ENCODE measurements around the gene DPAGT1.

DPAGT1 gene

GRCh38 chr11:119130662-119131061, 29.0 kb upstream of the DPAGT1 start:
- Histone ChIP-seq H3K27me3 (no peaks in the 10 kb centered on the region), H3K9ac (no peak overlapping the region), H3K27ac (no peak overlapping the region), H3K4me2 (no peak overlapping the region), H3K4me3 (no peak overlapping the region), H3K36me3 (peaks cover 86% of the 10 kb centered on the region), H4K20me1 (no peaks in the 10 kb centered on the region), H3K4me1 (peaks cover 12% of the 10 kb centered on the region), H3K9me3 (no peaks in the 10 kb centered on the region)
- no peak for TF ChIP-seq Cebpa-rat (IDR thresholded peaks at IDR 0.05)

DNA sequence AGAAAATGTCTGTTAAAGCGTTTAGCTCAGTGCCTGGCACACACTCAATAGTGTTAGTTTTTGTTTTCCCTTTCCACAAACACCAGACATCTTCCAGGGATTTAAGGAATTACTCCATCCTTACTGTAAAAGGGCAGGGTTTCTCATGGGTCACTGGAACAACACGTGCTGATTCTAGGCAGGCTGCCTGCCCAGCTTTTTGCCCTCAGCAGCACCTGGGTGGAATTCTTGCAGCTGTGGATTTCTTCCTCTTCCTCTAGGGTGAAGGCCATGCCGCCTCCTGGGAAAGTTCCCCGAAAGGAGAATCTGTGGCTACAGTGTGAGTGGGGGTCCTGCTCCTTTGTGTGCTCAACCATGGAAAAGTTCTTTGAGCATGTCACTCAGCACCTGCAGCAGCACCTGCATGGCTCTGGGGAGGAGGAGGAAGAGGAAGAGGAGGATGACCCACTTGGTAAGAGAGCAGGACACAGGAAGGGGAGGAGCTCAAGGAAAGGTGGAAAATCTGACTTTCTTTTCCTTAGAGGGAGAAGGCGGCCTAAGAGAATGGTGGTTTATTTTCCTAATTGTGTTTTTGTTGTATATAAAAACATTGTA, 25.1 kb upstream of the DPAGT1 start:
- peaks cover 70% of the 10 kb centered on the region for H3K36me3 ChIP-seq
- H3K4me3 ChIP-seq, result no peak overlapping the region
- H3K4me1 ChIP-seq, result peaks cover 26% of the 10 kb centered on the region
- H3K9me3 ChIP-seq, result no peaks in the 10 kb centered on the region
- peaks cover 16% of the 10 kb centered on the region for H4K20me1 ChIP-seq
- no peak overlapping the region for H3K27ac ChIP-seq
- no peaks in the 10 kb centered on the region for H3K27me3 ChIP-seq
- H3K9ac ChIP-seq, result no peak overlapping the region
- no peak for TF ChIP-seq Cebpa-rat (IDR thresholded peaks at IDR 0.05)
- peak overlapping the region; percentile 64 for H3K4me2 ChIP-seq

- no peak overlapping the region for H3K4me3 ChIP-seq
- no peak overlapping the region for H3K4me2 ChIP-seq
- no peak overlapping the region for H3K27ac ChIP-seq
- peaks cover 18% of the 10 kb centered on the region for H4K20me1 ChIP-seq
- TF ChIP-seq Cebpa-rat (IDR thresholded peaks at IDR 0.05), result no peak
- no peak overlapping the region for H3K9ac ChIP-seq
- H3K9me3 ChIP-seq, result no peaks in the 10 kb centered on the region
- peaks cover 60% of the 10 kb centered on the region for H3K36me3 ChIP-seq
- H3K4me1 ChIP-seq, result peaks cover 28% of the 10 kb centered on the region
- H3K27me3 ChIP-seq, result no peaks in the 10 kb centered on the region
Observed at GRCh38 chr11:119125821-119126220, 24.2 kb upstream of the DPAGT1 start.

GRCh38 chr11:119121811-119122124, 20.1 kb upstream of the DPAGT1 start:
- Histone ChIP-seq H3K4me2 (peak overlapping the region; percentile 98), H3K4me3 (peak overlapping the region; percentile 96), H3K4me1 (peaks cover 27% of the 10 kb centered on the region), H3K27ac (peak overlapping the region; percentile 75), H3K36me3 (peaks cover 39% of the 10 kb centered on the region), H3K9me3 (no peaks in the 10 kb centered on the region), H3K9ac (peak overlapping the region; percentile 91), H3K27me3 (no peaks in the 10 kb centered on the region), H4K20me1 (peaks cover 18% of the 10 kb centered on the region)
- TF ChIP-seq Cebpa-rat (IDR thresholded peaks at IDR 0.05), result no peak

DNA sequence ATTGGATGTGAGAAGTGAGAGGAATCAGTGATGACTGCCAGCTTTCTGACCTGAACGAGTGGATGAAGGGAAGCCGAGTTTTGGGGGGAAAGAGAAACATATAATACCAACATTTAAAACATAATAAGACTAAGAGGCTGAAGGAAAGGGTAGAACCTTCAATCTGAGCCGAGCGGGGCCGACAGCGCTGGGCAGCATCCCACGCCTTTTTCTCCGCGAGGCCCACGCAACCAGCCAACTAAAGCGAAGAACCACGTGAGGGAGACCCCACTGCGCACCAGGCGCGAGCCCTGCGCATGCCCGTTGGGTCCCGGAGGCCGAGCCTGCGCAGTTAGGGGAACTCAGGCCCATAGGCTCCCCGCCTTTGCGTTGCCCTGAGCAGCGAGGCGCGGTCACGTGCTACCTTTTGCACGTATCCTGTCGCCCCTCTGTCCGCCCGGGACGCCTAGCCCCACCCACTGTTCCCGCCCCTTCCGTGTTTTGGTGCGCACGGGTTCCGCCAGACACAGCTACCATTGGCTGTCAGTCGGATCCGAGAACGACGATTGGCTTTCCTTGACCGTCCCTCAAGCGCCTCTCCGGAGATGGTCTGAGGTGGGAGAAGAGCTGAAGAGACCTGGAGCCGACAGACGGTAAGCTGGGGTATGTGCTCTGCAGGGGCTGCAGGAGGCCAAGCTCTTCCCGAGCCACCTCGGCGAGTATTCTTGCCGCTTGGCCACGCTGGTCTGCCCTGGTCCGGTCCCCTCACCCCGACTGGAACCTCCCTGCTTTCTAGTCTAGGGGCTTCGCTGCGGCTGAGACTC, 19.6 kb upstream of the DPAGT1 start, which contains the start of gene HINFP:
TSS of gene HINFP (plus strand) at position 573 of the 803 bp plus-strand sequence. CDS start 5,365 bp downstream, outside the sequence.
- H3K9me3 ChIP-seq, result no peaks in the 10 kb centered on the region
- H3K4me3 ChIP-seq, result peak within 1 kb of the TSS; percentile 96
- peak within 1 kb of the TSS; percentile 75 for H3K27ac ChIP-seq
- H3K4me2 ChIP-seq, result peak within 1 kb of the TSS; percentile 98
- H3K27me3 ChIP-seq, result no peaks in the 10 kb centered on the region
- no peak for TF ChIP-seq Cebpa-rat (IDR thresholded peaks at IDR 0.05)
- H4K20me1 ChIP-seq, result peaks cover 18% of the 10 kb centered on the region
- peaks cover 45% of the 10 kb centered on the region for H3K36me3 ChIP-seq
- peak within 1 kb of the TSS; percentile 91 for H3K9ac ChIP-seq
- H3K4me1 ChIP-seq, result peaks cover 22% of the 10 kb centered on the region

- peak overlapping the region; percentile 75 for H3K27ac ChIP-seq
Observed at GRCh38 chr11:119120639-119121007, 19.0 kb upstream of the DPAGT1 start.

GRCh38 chr11:119118946-119119345, 17.3 kb upstream of the DPAGT1 start:
- peaks cover 46% of the 10 kb centered on the region for H3K36me3 ChIP-seq
- no peak overlapping the region for H3K9ac ChIP-seq
- no peak for TF ChIP-seq Cebpa-rat (IDR thresholded peaks at IDR 0.05)
- H3K4me3 ChIP-seq, result no peak overlapping the region
- no peak overlapping the region for H3K4me2 ChIP-seq
- H3K27me3 ChIP-seq, result no peaks in the 10 kb centered on the region
- H3K27ac ChIP-seq, result no peak overlapping the region
- no peaks in the 10 kb centered on the region for H3K9me3 ChIP-seq
- H4K20me1 ChIP-seq, result peaks cover 18% of the 10 kb centered on the region
- peaks cover 27% of the 10 kb centered on the region for H3K4me1 ChIP-seq

More at GRCh38 chr11:119120639-119121007, 19.0 kb upstream of the DPAGT1 start:
- Histone ChIP-seq H3K9me3 (no peaks in the 10 kb centered on the region), H3K4me3 (peak overlapping the region; percentile 96), H3K4me1 (peaks cover 22% of the 10 kb centered on the region), H3K27me3 (no peaks in the 10 kb centered on the region), H3K4me2 (peak overlapping the region; percentile 84), H4K20me1 (peaks cover 18% of the 10 kb centered on the region), H3K36me3 (peaks cover 45% of the 10 kb centered on the region), H3K9ac (peak overlapping the region; percentile 67)
- no peak for TF ChIP-seq Cebpa-rat (IDR thresholded peaks at IDR 0.05)

GRCh38 chr11:119118227-119118626, 16.6 kb upstream of the DPAGT1 start:
- no peak for TF ChIP-seq Cebpa-rat (IDR thresholded peaks at IDR 0.05)
- no peak overlapping the region for H3K9ac ChIP-seq
- H3K4me1 ChIP-seq, result peaks cover 26% of the 10 kb centered on the region
- H3K27ac ChIP-seq, result no peak overlapping the region
- H3K27me3 ChIP-seq, result no peaks in the 10 kb centered on the region
- H3K9me3 ChIP-seq, result no peaks in the 10 kb centered on the region
- H3K36me3 ChIP-seq, result peaks cover 47% of the 10 kb centered on the region
- H3K4me3 ChIP-seq, result no peak overlapping the region
- no peak overlapping the region for H3K4me2 ChIP-seq
- H4K20me1 ChIP-seq, result peaks cover 17% of the 10 kb centered on the region

GRCh38 chr11:119117004-119117706, 15.5 kb upstream of the DPAGT1 start:
- Histone ChIP-seq H3K36me3 (peaks cover 57% of the 10 kb centered on the region), H3K9ac (no peak overlapping the region), H3K27ac (no peak overlapping the region), H3K4me3 (no peak overlapping the region), H4K20me1 (peaks cover 6% of the 10 kb centered on the region), H3K27me3 (no peaks in the 10 kb centered on the region), H3K4me2 (no peak overlapping the region), H3K4me1 (peaks cover 15% of the 10 kb centered on the region), H3K9me3 (no peaks in the 10 kb centered on the region)
- no peak for TF ChIP-seq Cebpa-rat (IDR thresholded peaks at IDR 0.05)

DNA sequence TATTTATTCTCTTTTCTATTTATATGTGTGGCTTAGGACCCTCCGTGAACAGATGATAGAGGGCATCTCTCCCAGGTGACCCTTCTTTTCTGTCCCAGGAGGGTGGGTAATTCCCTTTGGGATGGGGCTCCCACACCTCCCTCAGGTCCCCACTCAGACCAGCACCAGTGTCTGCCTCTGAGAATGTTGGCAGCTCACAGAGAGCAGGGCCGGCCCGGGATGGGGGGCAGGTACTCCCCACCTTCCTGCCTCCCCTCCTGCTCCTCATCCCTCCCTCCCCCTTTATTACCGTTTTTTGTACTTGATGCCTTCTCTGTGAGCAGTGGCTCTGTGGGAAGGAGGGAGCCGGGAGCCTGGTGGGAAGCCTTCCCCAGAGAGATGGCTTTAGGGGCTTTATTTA, 14.9 kb upstream of the DPAGT1 start:
- H3K27ac ChIP-seq, result no peak overlapping the region
- no peak for TF ChIP-seq Cebpa-rat (IDR thresholded peaks at IDR 0.05)

More for the DNA sequence above, 14.9 kb upstream of the DPAGT1 start:
- Histone ChIP-seq H3K27me3 (no peaks in the 10 kb centered on the region), H3K4me1 (peaks cover 12% of the 10 kb centered on the region), H3K36me3 (peaks cover 63% of the 10 kb centered on the region), H3K9ac (no peak overlapping the region), H3K4me3 (no peak overlapping the region), H4K20me1 (peaks cover under 1% of the 10 kb centered on the region; the same call in 1 of the 2 replicates), H3K9me3 (no peaks in the 10 kb centered on the region), H3K4me2 (no peak overlapping the region)

Data from BLaER1 (cell line).